ENCODE measurements around the gene PROKR1. TPM values are rescaled to one million over a fixed set of nuclear protein-coding genes. Genes with fewer than 3 reads are reported as not detected.
A peak's percentile ranks its signal among the peaks of the same experiment; 100 is the strongest.
"Not testable (repeated sequence)": the region's sequence is repeated elsewhere in the genome, so short reads cannot be mapped to it uniquely, and the experiment has no call there.

PROKR1 gene
- total RNA-seq (2014; rRNA removed; shearing (Covaris generic)), result 0.11 TPM in 1 of 2 replicates, not detected in the other
- polyA plus RNA-seq (2016; fragmentation: Nextera tagmentation; extraction: Ambion mirVana), result not detected in 2 replicates

- peak within 1 kb of the TSS; percentile 68 for H2AFZ ChIP-seq
- H3F3A ChIP-seq (ENCODE audit: insufficient read depth), result no peaks in the 10 kb centered on the region
- H3K9me3 ChIP-seq (ENCODE audit: low read depth), result no peaks in the 10 kb centered on the region
- H3K79me2 ChIP-seq (ENCODE audit: insufficient read depth), result no peaks in the 10 kb centered on the region
- peaks cover 60% of the 10 kb centered on the region for H3K27me3 ChIP-seq (replicated peaks; ENCODE audit: insufficient read depth)
- H3K4me2 ChIP-seq (ENCODE audit: unreplicated experiment), result peak within 1 kb of the TSS; percentile 81
- H4K20me1 ChIP-seq (ENCODE audit: insufficient read depth), result no peaks in the 10 kb centered on the region
- no peaks in the 10 kb centered on the region for H3K36me3 ChIP-seq (ENCODE audit: low read depth)
- TF ChIP-seq EZH2phosphoT487 (IDR thresholded peaks at IDR 0.05; ENCODE audit: insufficient read depth, low read depth), result no peak; the same call in 1 of the 2 replicates
- H3K27ac ChIP-seq, result no peak within 1 kb of the TSS
- 1% methylated on average over 54 to 57 of the region's 86 CpGs for WGBS, 2 experiments (ENCODE audit: low coverage in 1 of 2, low lambda C conversion rate in 2 of 2, missing lambda C conversion rate in 2 of 2)
- DNase-seq, result peak; percentile 55
- no peak within 1 kb of the TSS for H3K9ac ChIP-seq
- in situ Hi-C loops (cut with MboI), result no loop called here
- no peaks in the 10 kb centered on the region for H3K4me1 ChIP-seq (ENCODE audit: insufficient read depth)
- H3K4me3 ChIP-seq, result peak within 1 kb of the TSS; percentile 66
- H3K9me2 ChIP-seq (ENCODE audit: insufficient read depth), result no peaks in the 10 kb centered on the region
Observed at GRCh38 chr2:68643011-68643873, at the start of gene PROKR1. Gene PROKR1, plus strand, starts transcription at chr2:68643579. Its CDS starts 2,243 bp downstream, at chr2:68645822.

GRCh38 chr2:68594041-68594440 lies 49.3 kb upstream of the PROKR1 start:
- Histone ChIP-seq H3K79me2 (ENCODE audit: insufficient read depth) (no peaks in the 10 kb centered on the region), H3K4me2 (ENCODE audit: unreplicated experiment) (no peak overlapping the region), H3K4me1 (ENCODE audit: insufficient read depth) (no peaks in the 10 kb centered on the region), H3K27ac (no peak overlapping the region), H3K27me3 (replicated peaks; ENCODE audit: insufficient read depth) (no peaks in the 10 kb centered on the region), H3K9me2 (ENCODE audit: insufficient read depth) (no peaks in the 10 kb centered on the region), H4K20me1 (ENCODE audit: insufficient read depth) (no peaks in the 10 kb centered on the region), H3K36me3 (ENCODE audit: low read depth) (no peaks in the 10 kb centered on the region), H2AFZ (no peak overlapping the region), H3K9me3 (ENCODE audit: low read depth) (no peaks in the 10 kb centered on the region), H3K9ac (no peak overlapping the region), H3F3A (ENCODE audit: insufficient read depth) (no peaks in the 10 kb centered on the region), H3K4me3 (no peak overlapping the region)
- peak; percentile 3 for DNase-seq
- in situ Hi-C loops (cut with MboI), result no loop called here
- 90 to 98% methylated on average over 1 of the region's 1 CpG for WGBS, 2 experiments (ENCODE audit: low coverage in 1 of 2, low lambda C conversion rate in 2 of 2, missing lambda C conversion rate in 2 of 2)
- no peak for TF ChIP-seq EZH2phosphoT487 (IDR thresholded peaks at IDR 0.05; ENCODE audit: insufficient read depth, low read depth)
- TF ChIP-seq EZH2 (IDR thresholded peaks at IDR 0.05; ENCODE audit: insufficient read depth, poor library complexity, severe bottlenecking), result no peak

GRCh38 chr2:68594674-68595492 lies 48.5 kb upstream of the PROKR1 start:
- TF ChIP-seq EZH2phosphoT487 (IDR thresholded peaks at IDR 0.05; ENCODE audit: insufficient read depth, low read depth) (no peak), EZH2 (IDR thresholded peaks at IDR 0.05; ENCODE audit: insufficient read depth, poor library complexity, severe bottlenecking) (no peak)
- Histone ChIP-seq H3K27ac (no peak overlapping the region), H3K4me3 (no peak overlapping the region), H3K4me1 (ENCODE audit: insufficient read depth) (no peaks in the 10 kb centered on the region), H4K20me1 (ENCODE audit: insufficient read depth) (no peaks in the 10 kb centered on the region), H3K79me2 (ENCODE audit: insufficient read depth) (no peaks in the 10 kb centered on the region), H3K9ac (no peak overlapping the region), H3K9me3 (ENCODE audit: low read depth) (no peaks in the 10 kb centered on the region), H3K36me3 (ENCODE audit: low read depth) (no peaks in the 10 kb centered on the region), H3K4me2 (ENCODE audit: unreplicated experiment) (no peak overlapping the region), H3F3A (ENCODE audit: insufficient read depth) (no peaks in the 10 kb centered on the region), H3K27me3 (replicated peaks; ENCODE audit: insufficient read depth) (no peaks in the 10 kb centered on the region), H3K9me2 (ENCODE audit: insufficient read depth) (no peaks in the 10 kb centered on the region), H2AFZ (peak overlapping the region; percentile 44)
- peak; percentile 57 for DNase-seq
- in situ Hi-C loops (cut with MboI), result no loop called here
- WGBS, 2 experiments (ENCODE audit: low coverage in 1 of 2, low lambda C conversion rate in 2 of 2, missing lambda C conversion rate in 2 of 2), result 28 to 30% methylated on average over 5 of the region's 5 CpGs

- H3K4me1 ChIP-seq (ENCODE audit: insufficient read depth); H4K20me1 ChIP-seq (ENCODE audit: insufficient read depth); DNase-seq; H3K9ac ChIP-seq; H3K36me3 ChIP-seq (ENCODE audit: low read depth); H3K79me2 ChIP-seq (ENCODE audit: insufficient read depth); H3K27me3 ChIP-seq (replicated peaks; ENCODE audit: insufficient read depth); H3K9me3 ChIP-seq (ENCODE audit: low read depth); H2AFZ ChIP-seq; H3K27ac ChIP-seq; H3K4me3 ChIP-seq; H3F3A ChIP-seq (ENCODE audit: insufficient read depth); H3K4me2 ChIP-seq (ENCODE audit: unreplicated experiment); in situ Hi-C loops (cut with MboI); H3K9me2 ChIP-seq (ENCODE audit: insufficient read depth): not testable (repeated sequence)
- 50 to 63% methylated on average over 2 of the region's 2 CpGs for WGBS, 2 experiments (ENCODE audit: low coverage in 1 of 2, low lambda C conversion rate in 2 of 2, missing lambda C conversion rate in 2 of 2)
Observed at GRCh38 chr2:68595493-68595785, 47.9 kb upstream of the PROKR1 start.

- H3K4me1 ChIP-seq (ENCODE audit: insufficient read depth); H3F3A ChIP-seq (ENCODE audit: insufficient read depth); H3K79me2 ChIP-seq (ENCODE audit: insufficient read depth); H3K9ac ChIP-seq; H3K9me3 ChIP-seq (ENCODE audit: low read depth); H3K36me3 ChIP-seq (ENCODE audit: low read depth); H3K4me3 ChIP-seq; H3K4me2 ChIP-seq (ENCODE audit: unreplicated experiment); H3K27ac ChIP-seq; H3K9me2 ChIP-seq (ENCODE audit: insufficient read depth); H2AFZ ChIP-seq; H3K27me3 ChIP-seq (replicated peaks; ENCODE audit: insufficient read depth); in situ Hi-C loops (cut with MboI); H4K20me1 ChIP-seq (ENCODE audit: insufficient read depth); DNase-seq: not testable (repeated sequence)
- 67 to 81% methylated on average over 3 of the region's 3 CpGs for WGBS, 2 experiments (ENCODE audit: low coverage in 1 of 2, low lambda C conversion rate in 2 of 2, missing lambda C conversion rate in 2 of 2)
Observed at GRCh38 chr2:68600495-68600894, 42.9 kb upstream of the PROKR1 start.

Measured in GM23248 (cell line).